Heart right ventricle (tissue), 16 donors: Measurements from ENCODE around the gene USP8. TPM values are rescaled to one million over a fixed set of nuclear protein-coding genes. Genes with fewer than 3 reads are reported as not detected.

Source experiments
- ATAC-seq, 8 donors: fragments of 200-7000 bp; cut with Tn5 transposase; one replicate each; pipeline ENCODE4 v1.9.1; 2020; ENCODE audit warnings: mild to moderate bottlenecking in 8 of 8, moderate library complexity in 8 of 8, moderate number of reproducible peaks in 1 of 8
- DNase-seq, 2 donors: peaks; one replicate each; pipeline ENCODE4 v3.0.0-alpha.2; 2020
- H3K27ac ChIP-seq, 10 donors: fragments of 200-600 bp; sonication (generic) in 2 of 10; one replicate each; pipeline versions ENCODE4 v1.5.0 to v1.8.0; 2020 to 2022; ENCODE audit warnings: mild to moderate bottlenecking in 3 of 10
- H3K27me3 ChIP-seq, 7 donors: fragments of 200-600 bp; one replicate each; pipeline ENCODE4 v1.8.0; 2021 to 2022; ENCODE audit warnings: mild to moderate bottlenecking in 2 of 7
- H3K36me3 ChIP-seq, 9 donors: fragments of 200-600 bp; sonication (generic) in 1 of 9; one replicate each; pipeline versions ENCODE4 v1.5.0 to v1.8.0; 2020 to 2022; ENCODE audit warnings: mild to moderate bottlenecking in 2 of 9
- H3K4me1 ChIP-seq, 9 donors: fragments of 200-600 bp; sonication (generic) in 1 of 9; one replicate each; pipeline versions ENCODE4 v1.5.0 to v1.8.0; 2020 to 2022; ENCODE audit warnings: mild to moderate bottlenecking in 4 of 9
- H3K4me3 ChIP-seq, 10 donors: fragments of 200-600 bp; sonication (generic) in 2 of 10; one replicate each; pipeline versions ENCODE4 v1.5.0 to v1.8.0; 2020 to 2022; ENCODE audit warnings: mild to moderate bottlenecking in 7 of 10, moderate library complexity in 2 of 10
- H3K9me3 ChIP-seq, 11 donors: fragments of 200-600 bp in 10 of 11; sonication (generic) in 2 of 11; one replicate each; pipeline versions ENCODE4 v1.5.0 to v1.8.0; 2013 to 2022; ENCODE audit warnings: mild to moderate bottlenecking in 2 of 11, control low read depth in 1 of 11, moderate library complexity in 1 of 11
- WGBS, 2 donors: extraction: QIAGEN DNeasy Blood & Tissue Kit; methylation state at CpG; one replicate each; pipeline ENCODE4 v1.1.7; 2013; ENCODE audit warnings: inconsistent platforms in 1 of 2; 5-methylcytosine and 5-hydroxymethylcytosine counted together
- intact Hi-C, 10 donors: fragments of 100-400 bp; cut with DNase I; formaldehyde crosslinking; loops; one replicate each; pipeline versions ENCODE4 v1.11.1 to v1.14.2; 2022
- polyA plus RNA-seq, 2 donors: library from polyadenylated mRNA; stranded (reverse); fragments of 200-250 nt; gene quantifications; one replicate each; pipeline ENCODE4 v1.2.3, GENCODE V29; 2013
- total RNA-seq, 10 donors: library from RNA; stranded (reverse); fragmentation: NEBNext Ultra II Directional in 3 of 10; extraction: Animal tissue kit (Norgen Biotek cat#: 25700) in 3 of 10; gene quantifications; one replicate each; pipeline versions ENCODE4 v1.2.1 to v1.2.4, GENCODE V29; 2021 to 2023
- TF ChIP-seq, protein P1 (sequence below), 9 donors: fragments of 200-600 bp; sonication (generic) in 2 of 9; IDR thresholded peaks; one replicate each; pipeline versions ENCODE4 v1.5.0 to v1.8.0; 2021 to 2022; ENCODE audit warnings: antibody characterized with exemption in 9 of 9, mild to moderate bottlenecking in 5 of 9, moderate library complexity in 1 of 9
- donor health status: Arrhythmogenic right ventricular cardiomyopathy.
- donor health status: ischemic (EF 13 %, LVEDD 7.1; RV severe dilation, severe dysfunction).
- donor health status: healthy with polysubstance abuse.
- donor health status: DM: no; HTN: yes; CAD: no.
- donor health status: DM: no; HTN: no; CAD: no.
- donor health status: ischemic (EF 25% LVEDD 6.9; RV normal size, moderate dysfunction).
- donor health status: ischemic (EF 25% LVEDD 5.7; RV mildly dilated, moderate dysfunction).
- donor health status: healthy.
- donor health status: DM: yes; HTN: yes; CAD: no.
- donor health status: Ischemic cardiomyopathy.
- donor health status: ischemic (EF 35%, LVEDD 5.7; RV mildly dilated, moderate dysfunction).
- donor health status: nonischemic (EF 11% LVEDD 7.7; RV severe dilation, severe dysfunction).
- donor health status: DM: yes; HTN: yes; CAD: no.
- donor health status: PGD.
- donor health status: ischemic (EF 29% LVEDD 5.4; RV normal size, mild dysfunction).
- donor health status: nonischemic (EF 23%, LVEDD 6.1; RV moderate dilation, normal function).

USP8 gene
- total and polyA plus RNA-seq, 12 donors: 16.3 to 53.6 (median 45.6) TPM

GRCh38 chr15:50432230-50432629 lies 8.0 kb downstream of the USP8 start:
- Histone ChIP-seq H3K9me3 (no peaks in the 10 kb centered on the region), H3K36me3 (peaks cover 0 to 40% (median 7%) of the 10 kb centered on the region in 9 donors), H3K4me1 (peaks cover 0 to 40% (median 22%) of the 10 kb centered on the region in 9 donors), H3K4me3 (no peak overlapping the region), H3K27me3 (no peaks in the 10 kb centered on the region), H3K27ac (no peak overlapping the region)
- TF ChIP-seq, protein P1, sequence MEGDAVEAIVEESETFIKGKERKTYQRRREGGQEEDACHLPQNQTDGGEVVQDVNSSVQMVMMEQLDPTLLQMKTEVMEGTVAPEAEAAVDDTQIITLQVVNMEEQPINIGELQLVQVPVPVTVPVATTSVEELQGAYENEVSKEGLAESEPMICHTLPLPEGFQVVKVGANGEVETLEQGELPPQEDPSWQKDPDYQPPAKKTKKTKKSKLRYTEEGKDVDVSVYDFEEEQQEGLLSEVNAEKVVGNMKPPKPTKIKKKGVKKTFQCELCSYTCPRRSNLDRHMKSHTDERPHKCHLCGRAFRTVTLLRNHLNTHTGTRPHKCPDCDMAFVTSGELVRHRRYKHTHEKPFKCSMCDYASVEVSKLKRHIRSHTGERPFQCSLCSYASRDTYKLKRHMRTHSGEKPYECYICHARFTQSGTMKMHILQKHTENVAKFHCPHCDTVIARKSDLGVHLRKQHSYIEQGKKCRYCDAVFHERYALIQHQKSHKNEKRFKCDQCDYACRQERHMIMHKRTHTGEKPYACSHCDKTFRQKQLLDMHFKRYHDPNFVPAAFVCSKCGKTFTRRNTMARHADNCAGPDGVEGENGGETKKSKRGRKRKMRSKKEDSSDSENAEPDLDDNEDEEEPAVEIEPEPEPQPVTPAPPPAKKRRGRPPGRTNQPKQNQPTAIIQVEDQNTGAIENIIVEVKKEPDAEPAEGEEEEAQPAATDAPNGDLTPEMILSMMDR (IDR thresholded peaks at IDR 0.05): no peak
- intact Hi-C loops: no loop called here
- ATAC-seq (no peak), DNase-seq (no peak)
- 87 to 94% methylated on average over 2 of the region's 2 CpGs for WGBS, 2 donors

DNA sequence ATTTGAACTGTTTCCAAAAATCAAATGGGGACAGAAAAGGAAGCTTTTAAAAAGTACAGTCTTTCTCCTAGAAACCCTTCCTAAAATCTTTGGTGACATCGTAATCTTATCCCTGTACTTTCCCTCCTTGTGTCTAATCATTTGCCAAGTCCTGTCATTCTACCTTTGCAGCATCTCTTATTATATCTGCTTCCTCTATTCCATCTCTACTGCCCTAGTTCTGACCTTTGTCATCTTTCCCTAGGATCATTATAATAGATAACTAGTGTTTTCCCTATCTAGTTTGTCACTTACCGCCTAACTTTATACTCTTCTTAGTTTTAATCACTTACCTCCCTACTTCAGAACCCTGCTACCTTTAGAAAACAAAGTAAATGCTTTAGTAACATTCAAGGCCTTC lies 11.6 kb downstream of the USP8 start:
- no peaks in the 10 kb centered on the region for H3K27me3 ChIP-seq
- H3K9me3 ChIP-seq: no peaks in the 10 kb centered on the region
- DNase-seq (no peak), ATAC-seq (no peak)
- TF ChIP-seq, protein P1 (IDR thresholded peaks at IDR 0.05): no peak
- H3K36me3 ChIP-seq: peaks cover 0 to 54% (median 25%) of the 10 kb centered on the region in 9 donors
- intact Hi-C loops: no loop called here
- H3K27ac ChIP-seq: no peak overlapping the region
- no peak overlapping the region for H3K4me3 ChIP-seq
- H3K4me1 ChIP-seq: peaks cover 0 to 28% (median 14%) of the 10 kb centered on the region in 9 donors
- WGBS, 2 donors: 61 to 67% methylated on average over 2 of the region's 2 CpGs

DNA sequence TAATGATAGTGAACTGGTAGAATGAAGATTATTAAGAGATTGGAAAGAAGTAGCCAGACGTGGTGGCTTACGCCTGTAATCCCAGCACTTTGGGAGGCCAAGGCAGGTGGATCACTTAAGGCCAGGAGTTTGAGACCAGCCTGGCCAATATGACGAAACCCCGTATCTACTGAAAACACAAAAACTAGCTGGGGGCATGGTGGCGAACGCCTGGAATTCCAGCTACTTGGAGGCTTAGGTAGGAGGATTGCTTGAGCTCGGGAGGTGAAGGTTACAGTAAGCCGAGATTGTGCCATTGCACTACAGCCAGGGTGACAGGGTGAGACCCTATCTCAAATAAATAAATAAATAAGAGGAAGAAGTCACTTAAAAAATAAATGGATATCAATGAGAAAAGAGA lies 14.0 kb downstream of the USP8 start:
- Histone ChIP-seq H3K4me3 (no peak overlapping the region), H3K27me3 (no peaks in the 10 kb centered on the region), H3K9me3 (no peaks in the 10 kb centered on the region), H3K36me3 (peaks cover 0 to 66% (median 33%) of the 10 kb centered on the region in 9 donors), H3K27ac (no peak overlapping the region), H3K4me1 (peaks cover 0 to 16% (median 7%) of the 10 kb centered on the region in 9 donors)
- intact Hi-C loops: no loop called here
- ATAC-seq (no peak), DNase-seq (no peak)
- TF ChIP-seq, protein P1 (IDR thresholded peaks at IDR 0.05): no peak
- WGBS, 2 donors: 97% methylated on average over 8 of the region's 8 CpGs

GRCh38 chr15:50440932-50441331 lies 16.7 kb downstream of the USP8 start:
- Histone ChIP-seq H3K36me3 (peaks cover 0 to 75% (median 38%) of the 10 kb centered on the region in 9 donors), H3K27me3 (no peaks in the 10 kb centered on the region), H3K4me3 (no peak overlapping the region), H3K27ac (no peak overlapping the region), H3K9me3 (no peaks in the 10 kb centered on the region), H3K4me1 (peaks cover 0 to 5% (median 0%) of the 10 kb centered on the region in 9 donors)
- DNase-seq (no peak), ATAC-seq (no peak)
- intact Hi-C loops: no loop called here
- WGBS, 2 donors: 97 to 98% methylated on average over 5 of the region's 5 CpGs
- TF ChIP-seq, protein P1 (IDR thresholded peaks at IDR 0.05): no peak
